GM21825 (cell line): ENCODE results near the gene OR2T35.
A peak's percentile ranks its signal among the peaks of the same experiment; 100 is the strongest.

Experiments used
- ATAC-seq: cut with Tn5 transposase; IDR thresholded peaks from one replicate; pipeline ENCODE4 v1.9.1; 2021; ENCODE audit warnings: mild to moderate bottlenecking, moderate library complexity; ENCODE audit not compliant: unreplicated experiment

The OR2T35 gene

GRCh38 chr1:248627971-248628844 lies 16.9 kb downstream of the OR2T35 start:
- ATAC-seq = peak; percentile 95

- ATAC-seq = no peak
These were observed 19.1 kb downstream of the OR2T35 start for GRCh38 chr1:248625971-248626370.

- no peak for ATAC-seq
These were observed 19.9 kb downstream of the OR2T35 start for GRCh38 chr1:248625166-248625565.

- peak; percentile 97 for ATAC-seq
These were observed 22.5 kb downstream of the OR2T35 start for GRCh38 chr1:248622570-248623001.

- no peak for ATAC-seq
These were observed 23.3 kb downstream of the OR2T35 start for GRCh38 chr1:248621770-248622169.

GRCh38 chr1:248618878-248619277 lies 26.2 kb downstream of the OR2T35 start:
- ATAC-seq = no peak

GRCh38 chr1:248618119-248618518 lies 27.0 kb downstream of the OR2T35 start:
- ATAC-seq = no peak

GRCh38 chr1:248613742-248614141 lies 31.3 kb downstream of the OR2T35 start:
- ATAC-seq = peak; percentile 43

- no peak for ATAC-seq
These were observed 33.1 kb downstream of the OR2T35 start for GRCh38 chr1:248611883-248612414.

- no peak for ATAC-seq
These were observed 34.8 kb downstream of the OR2T35 start for GRCh38 chr1:248610301-248610700.

- ATAC-seq = no peak
These were observed 45.7 kb downstream of the OR2T35 start for GRCh38 chr1:248599396-248599795.

GRCh38 chr1:248597589-248597988 lies 47.5 kb downstream of the OR2T35 start, which contains the start of gene OR2T10:
Gene OR2T10 (minus strand): TSS chr1:248597700. CDS start chr1:248593768, 3,932 bp downstream.
- no peak for ATAC-seq

GRCh38 chr1:248596615-248597014 lies 48.5 kb downstream of the OR2T35 start:
- no peak for ATAC-seq

GRCh38 chr1:248593226-248593625 lies 51.9 kb downstream of the OR2T35 start:
- no peak for ATAC-seq

- ATAC-seq = no peak
These were observed 52.4 kb downstream of the OR2T35 start for GRCh38 chr1:248592655-248593054.

- ATAC-seq = no peak
These were observed 55.0 kb downstream of the OR2T35 start for GRCh38 chr1:248590055-248590454.

GRCh38 chr1:248589334-248589733 lies 55.7 kb downstream of the OR2T35 start:
- ATAC-seq = no peak
